ENCODE data around the gene RDH8. TPM values are rescaled to one million over a fixed set of nuclear protein-coding genes. Genes with fewer than 3 reads are reported as not detected.

RDH8 gene
- total RNA-seq, 5 donors from 2014 or later (not counting 1 experiment from before 2014, with no cell fraction given) = not detected

GRCh38 chr19:10003271-10003670 is 10.0 kb upstream of the RDH8 start:
- Histone ChIP-seq H3K4me3 (ENCODE audit: control insufficient read depth in 1 of 2, extremely low read depth in 1 of 2, low read length in 1 of 2) (no peak overlapping the region), H3K36me3 (ENCODE audit: control insufficient read depth in 2 of 2, extremely low read depth in 1 of 2, insufficient read depth in 1 of 2, low read length in 1 of 2) (no peaks in the 10 kb centered on the region), H3K4me1 (ENCODE audit: control insufficient read depth in 1 of 2, extremely low read depth in 1 of 2, insufficient read depth in 2 of 2, low read length in 2 of 2) (peaks cover 0 to 59% of the 10 kb centered on the region in 2 experiments), H3K27ac (ENCODE audit: low read length) (no peak overlapping the region), H3K9me3 (no peaks in the 10 kb centered on the region), H3K27me3 (replicated peaks in 1 of 2; ENCODE audit: control insufficient read depth in 2 of 2, extremely low read depth in 1 of 2, insufficient read depth in 2 of 2, low read length in 1 of 2) (peaks cover 0 to 68% of the 10 kb centered on the region in 2 experiments)
- WGBS (ENCODE audit: insufficient coverage) = 64% methylated on average over 5 of the region's 6 CpGs
- DNase-seq (no peak), ATAC-seq (replicated peaks in 1 of 4) (no peak)
- H3K9me3 Mint-ChIP-seq = no peaks in the 10 kb centered on the region
- H3K27ac Mint-ChIP-seq = no peak overlapping the region
- ChIA-PET POLR2A (no interaction called here), CTCF (no interaction called here)
- peaks cover 59 to 75% of the 10 kb centered on the region in 2 donors for H3K27me3 Mint-ChIP-seq
- peaks cover 9 to 20% (median 18%) of the 10 kb centered on the region in 3 donors for H3K4me1 Mint-ChIP-seq
- H3K36me3 Mint-ChIP-seq = no peaks in the 10 kb centered on the region
- no peak overlapping the region for H3K4me3 Mint-ChIP-seq

- Mint-ChIP-seq H3K36me3 (no peaks in the 10 kb centered on the region), H3K9me3 (peaks cover 0 to 1% (median 0%) of the 10 kb centered on the region in 3 donors), H3K4me3 (no peak overlapping the region), H3K27me3 (peaks cover 62 to 79% of the 10 kb centered on the region in 2 donors), H3K4me1 (peaks cover 16 to 27% (median 26%) of the 10 kb centered on the region in 3 donors), H3K27ac (no peak overlapping the region)
- DNase-seq (no peak), ATAC-seq (replicated peaks in 1 of 4) (no peak)
- Histone ChIP-seq H3K27ac (ENCODE audit: low read length) (no peak overlapping the region), H3K4me3 (ENCODE audit: control insufficient read depth in 1 of 2, extremely low read depth in 1 of 2, low read length in 1 of 2) (peak overlapping the region in 1 of 2 donors; percentile 24), H3K27me3 (replicated peaks in 1 of 2; ENCODE audit: control insufficient read depth in 2 of 2, extremely low read depth in 1 of 2, insufficient read depth in 2 of 2, low read length in 1 of 2) (peaks cover 4 to 81% of the 10 kb centered on the region in 2 experiments), H3K36me3 (ENCODE audit: control insufficient read depth in 2 of 2, extremely low read depth in 1 of 2, insufficient read depth in 1 of 2, low read length in 1 of 2) (no peaks in the 10 kb centered on the region), H3K4me1 (ENCODE audit: control insufficient read depth in 1 of 2, extremely low read depth in 1 of 2, insufficient read depth in 2 of 2, low read length in 2 of 2) (peaks cover 0 to 73% of the 10 kb centered on the region in 2 experiments), H3K9me3 (no peaks in the 10 kb centered on the region)
- 54% methylated on average over 5 of the region's 9 CpGs for WGBS (ENCODE audit: insufficient coverage)
- CTCF ChIA-PET = interaction anchor here in 1 of 2 donors (0.7 kb wide), 1 partner anchor 23 kb away, joined by 5 read pairs; no protein-coding TSS in a partner anchor
- POLR2A ChIA-PET = no interaction called here
These were observed 8.7 kb upstream of the RDH8 start for GRCh38 chr19:10004617-10005016.

DNA sequence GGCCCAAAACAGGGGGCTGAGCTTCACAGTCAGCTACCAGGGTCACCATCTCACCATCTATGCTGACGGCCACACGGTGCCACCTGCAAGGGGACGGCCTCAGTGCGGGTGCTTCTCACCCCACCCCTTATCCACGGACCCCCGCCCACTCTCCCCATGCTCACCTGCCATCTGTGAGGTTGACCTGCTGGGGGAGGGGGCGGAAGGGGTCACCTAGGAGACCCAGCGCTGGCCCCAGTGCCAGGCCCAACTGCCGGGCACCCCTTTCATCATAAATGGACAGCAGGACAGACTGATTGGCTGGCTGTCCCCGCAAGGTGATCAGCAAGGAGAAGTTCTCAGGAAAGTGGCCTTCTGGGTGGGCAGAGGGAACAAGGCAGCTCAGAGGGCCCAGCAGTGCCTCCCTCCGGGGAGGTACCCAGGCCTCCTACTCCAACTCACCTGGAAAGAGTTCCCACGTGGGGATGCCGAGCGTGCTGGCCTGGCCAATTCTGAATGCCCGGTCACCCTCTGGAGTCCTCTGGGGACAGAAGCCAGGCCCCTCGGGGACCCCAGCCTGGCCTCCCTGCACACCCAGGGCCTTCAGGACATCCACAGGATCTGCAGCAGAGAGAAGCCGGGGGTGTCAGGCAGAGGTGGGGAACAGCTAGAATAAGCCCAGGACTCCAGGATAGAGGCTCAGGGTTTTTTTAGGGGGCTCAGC is 7.5 kb upstream of the RDH8 start:
- H3K36me3 Mint-ChIP-seq = no peaks in the 10 kb centered on the region
- ChIA-PET POLR2A (interaction anchor here in 1 of 2 donors (0.6 kb wide), 1 partner anchor 22 kb away, joined by 6 read pairs; no protein-coding TSS in a partner anchor), CTCF (no interaction called here)
- H3K4me3 Mint-ChIP-seq = peak overlapping the region in 1 of 3 donors; percentile 25
- H3K4me3 ChIP-seq (ENCODE audit: control insufficient read depth in 1 of 2, extremely low read depth in 1 of 2, low read length in 1 of 2) = peak overlapping the region in 1 of 2 donors; percentile 40
- H3K27ac Mint-ChIP-seq = no peak overlapping the region
- no peaks in the 10 kb centered on the region for H3K9me3 ChIP-seq
- peaks cover 59 to 76% of the 10 kb centered on the region in 2 donors for H3K27me3 Mint-ChIP-seq
- peaks cover 16 to 24% (median 23%) of the 10 kb centered on the region in 3 donors for H3K4me1 Mint-ChIP-seq
- H3K4me1 ChIP-seq (ENCODE audit: control insufficient read depth in 1 of 2, extremely low read depth in 1 of 2, insufficient read depth in 2 of 2, low read length in 2 of 2) = peaks cover 0 to 74% of the 10 kb centered on the region in 2 experiments
- 76% methylated on average over 7 of the region's 17 CpGs for WGBS (ENCODE audit: insufficient coverage)
- no peaks in the 10 kb centered on the region for H3K36me3 ChIP-seq (ENCODE audit: control insufficient read depth in 2 of 2, extremely low read depth in 1 of 2, insufficient read depth in 1 of 2, low read length in 1 of 2)
- H3K27ac ChIP-seq (ENCODE audit: low read length) = peak overlapping the region; percentile 29
- no peak for DNase-seq
- no peak for ATAC-seq (replicated peaks in 1 of 4)
- H3K9me3 Mint-ChIP-seq = peaks cover 0 to 4% (median 0%) of the 10 kb centered on the region in 3 donors
- H3K27me3 ChIP-seq (replicated peaks in 1 of 2; ENCODE audit: control insufficient read depth in 2 of 2, extremely low read depth in 1 of 2, insufficient read depth in 2 of 2, low read length in 1 of 2) = peaks cover 6 to 84% of the 10 kb centered on the region in 2 experiments

GRCh38 chr19:10006335-10006708 is 7.0 kb upstream of the RDH8 start:
- H3K9me3 Mint-ChIP-seq = peaks cover 0 to 4% (median 0%) of the 10 kb centered on the region in 3 donors
- H3K27me3 ChIP-seq (replicated peaks in 1 of 2; ENCODE audit: control insufficient read depth in 2 of 2, extremely low read depth in 1 of 2, insufficient read depth in 2 of 2, low read length in 1 of 2) = peaks cover 6 to 84% of the 10 kb centered on the region in 2 experiments
- H3K36me3 Mint-ChIP-seq = no peaks in the 10 kb centered on the region
- ATAC-seq (replicated peaks in 1 of 4) (no peak), DNase-seq (peak in 1 of 35 experiments; percentile 29)
- peaks cover 0 to 74% of the 10 kb centered on the region in 2 experiments for H3K4me1 ChIP-seq (ENCODE audit: control insufficient read depth in 1 of 2, extremely low read depth in 1 of 2, insufficient read depth in 2 of 2, low read length in 2 of 2)
- peaks cover 20 to 24% (median 23%) of the 10 kb centered on the region in 3 donors for H3K4me1 Mint-ChIP-seq
- POLR2A ChIA-PET = no interaction called here
- H3K27ac Mint-ChIP-seq = no peak overlapping the region
- peak overlapping the region; percentile 29 for H3K27ac ChIP-seq (ENCODE audit: low read length)
- H3K4me3 ChIP-seq (ENCODE audit: control insufficient read depth in 1 of 2, extremely low read depth in 1 of 2, low read length in 1 of 2) = peak overlapping the region in 1 of 2 donors; percentile 40
- peak overlapping the region in 2 of 3 donors; percentile 17 to 27 for H3K4me3 Mint-ChIP-seq
- CTCF ChIA-PET = no interaction called here
- H3K27me3 Mint-ChIP-seq = peaks cover 65 to 82% of the 10 kb centered on the region in 2 donors
- no peaks in the 10 kb centered on the region for H3K9me3 ChIP-seq
- no CpG with 5 or more reads among the region's 7 CpGs for WGBS (ENCODE audit: insufficient coverage)
- no peaks in the 10 kb centered on the region for H3K36me3 ChIP-seq (ENCODE audit: control insufficient read depth in 2 of 2, extremely low read depth in 1 of 2, insufficient read depth in 1 of 2, low read length in 1 of 2)

DNA sequence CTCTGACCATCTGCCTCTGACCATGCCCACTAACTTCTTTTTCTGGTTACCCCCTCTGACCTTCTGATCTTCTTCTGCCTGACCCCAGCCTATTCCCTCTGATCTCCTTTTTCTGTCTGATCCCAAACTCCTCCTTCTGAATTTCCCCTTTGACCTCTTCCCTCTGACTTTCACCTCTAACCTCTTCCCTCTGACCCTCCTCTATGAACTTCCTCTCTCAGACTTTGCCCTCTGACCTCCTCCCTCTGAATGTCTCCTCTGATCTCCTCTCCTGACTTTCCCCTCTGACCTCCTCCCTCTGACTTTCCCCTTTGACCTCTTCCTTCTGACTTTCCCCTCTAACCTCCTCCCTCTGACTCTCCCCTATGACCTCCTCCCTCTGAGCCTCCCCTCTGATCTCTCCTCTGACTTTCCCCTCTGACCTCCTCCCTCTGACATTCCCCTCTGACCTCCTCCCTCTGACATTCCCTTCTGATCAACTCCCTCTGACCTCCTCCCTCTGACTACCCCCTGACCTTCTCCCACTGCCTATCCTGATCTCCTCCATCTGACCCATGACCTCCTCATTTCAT is 6.4 kb upstream of the RDH8 start:
- Mint-ChIP-seq H3K27me3 (peaks cover 65 to 82% of the 10 kb centered on the region in 2 donors), H3K9me3 (peaks cover 0 to 4% (median 0%) of the 10 kb centered on the region in 3 donors), H3K4me1 (peaks cover 20 to 24% (median 23%) of the 10 kb centered on the region in 3 donors), H3K4me3 (peak overlapping the region in 1 of 3 donors; percentile 27), H3K27ac (no peak overlapping the region), H3K36me3 (no peaks in the 10 kb centered on the region)
- Histone ChIP-seq H3K27ac (ENCODE audit: low read length) (no peak overlapping the region), H3K27me3 (replicated peaks in 1 of 2; ENCODE audit: control insufficient read depth in 2 of 2, extremely low read depth in 1 of 2, insufficient read depth in 2 of 2, low read length in 1 of 2) (peaks cover 6 to 84% of the 10 kb centered on the region in 2 experiments), H3K9me3 (no peaks in the 10 kb centered on the region), H3K36me3 (ENCODE audit: control insufficient read depth in 2 of 2, extremely low read depth in 1 of 2, insufficient read depth in 1 of 2, low read length in 1 of 2) (no peaks in the 10 kb centered on the region), H3K4me1 (ENCODE audit: control insufficient read depth in 1 of 2, extremely low read depth in 1 of 2, insufficient read depth in 2 of 2, low read length in 2 of 2) (peaks cover 0 to 74% of the 10 kb centered on the region in 2 experiments), H3K4me3 (ENCODE audit: control insufficient read depth in 1 of 2, extremely low read depth in 1 of 2, low read length in 1 of 2) (no peak overlapping the region)
- ChIA-PET POLR2A (no interaction called here), CTCF (no interaction called here)
- ATAC-seq (replicated peaks in 1 of 4) = no peak
- no peak for DNase-seq

DNA sequence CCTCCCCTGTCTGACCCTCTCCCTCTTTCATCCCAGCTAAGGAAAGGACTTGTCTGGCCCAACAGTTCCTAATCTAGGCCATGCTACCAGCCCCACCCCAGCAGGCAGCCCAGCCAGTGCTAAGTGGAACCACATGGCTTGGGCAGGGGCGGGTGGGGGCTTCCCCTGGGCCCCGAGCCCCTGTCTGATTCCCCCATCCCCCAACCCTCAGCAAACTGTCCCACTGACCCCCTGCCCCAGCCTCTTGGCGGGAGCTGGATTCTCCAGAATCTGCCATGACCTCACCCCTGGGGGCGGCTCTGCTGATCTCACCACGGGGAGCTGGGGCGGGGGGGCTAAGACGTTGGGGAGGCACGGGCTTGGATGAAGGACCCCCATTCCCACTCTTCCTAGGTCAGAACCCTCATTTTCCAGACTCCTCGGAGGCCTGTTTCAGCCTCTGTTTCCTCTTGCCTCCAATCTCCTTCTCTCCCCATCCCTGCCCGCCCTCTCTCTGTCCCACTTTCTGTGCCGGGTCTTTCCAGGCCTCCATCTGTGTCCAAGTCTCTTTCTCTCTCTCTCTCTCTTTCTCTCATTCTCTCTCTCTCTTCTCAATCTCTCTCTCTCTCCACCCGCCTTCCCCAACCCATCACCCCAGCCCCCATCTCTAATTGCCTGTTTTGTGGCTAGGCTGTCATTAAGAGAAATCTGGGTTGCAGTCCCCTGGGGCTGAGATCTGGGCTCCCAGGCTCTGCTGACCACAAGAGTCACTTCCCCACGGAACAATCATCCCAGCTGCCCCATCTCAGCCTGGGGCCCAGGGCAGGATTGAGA is 5.7 kb upstream of the RDH8 start:
- Histone ChIP-seq H3K27me3 (replicated peaks in 1 of 2; ENCODE audit: control insufficient read depth in 2 of 2, extremely low read depth in 1 of 2, insufficient read depth in 2 of 2, low read length in 1 of 2) (peaks cover 6 to 86% of the 10 kb centered on the region in 2 experiments), H3K36me3 (ENCODE audit: control insufficient read depth in 2 of 2, extremely low read depth in 1 of 2, insufficient read depth in 1 of 2, low read length in 1 of 2) (no peaks in the 10 kb centered on the region), H3K27ac (ENCODE audit: low read length) (no peak overlapping the region), H3K9me3 (no peaks in the 10 kb centered on the region), H3K4me3 (ENCODE audit: control insufficient read depth in 1 of 2, extremely low read depth in 1 of 2, low read length in 1 of 2) (no peak overlapping the region), H3K4me1 (ENCODE audit: control insufficient read depth in 1 of 2, extremely low read depth in 1 of 2, insufficient read depth in 2 of 2, low read length in 2 of 2) (peaks cover 0 to 74% of the 10 kb centered on the region in 2 experiments)
- ChIA-PET CTCF (no interaction called here), POLR2A (no interaction called here)
- Mint-ChIP-seq H3K9me3 (peaks cover 0 to 4% (median 0%) of the 10 kb centered on the region in 3 donors), H3K36me3 (no peaks in the 10 kb centered on the region), H3K27me3 (peaks cover 63 to 84% of the 10 kb centered on the region in 2 donors), H3K27ac (peak overlapping the region in 1 of 2 donors; percentile 6), H3K4me1 (peaks cover 20 to 24% (median 23%) of the 10 kb centered on the region in 3 donors), H3K4me3 (peak overlapping the region in 1 of 3 donors; percentile 30)
- ATAC-seq (replicated peaks in 1 of 4) = no peak
- WGBS (ENCODE audit: insufficient coverage) = 53% methylated on average over 4 of the region's 13 CpGs
- no peak for DNase-seq

All from T-cell (primary cell).